Prostate gland (tissue), 2 donors: ENCODE results near the gene GLE1. TPM values are rescaled to one million over a fixed set of nuclear protein-coding genes. Genes with fewer than 3 reads are reported as not detected.
A peak's percentile ranks its signal among the peaks of the same experiment; 100 is the strongest.
"Not testable (repeated sequence)": the region's sequence is repeated elsewhere in the genome, so short reads cannot be mapped to it uniquely, and the experiment has no call there.

Experiments
- DNase-seq: peaks from one replicate; pipeline ENCODE4 v3.0.0-alpha.2; 2019; ENCODE audit warnings: low spot score
- H3K27ac ChIP-seq, 2 donors: fragments of 200-600 bp; sonication (generic); 2 replicates each; pipeline ENCODE4 v1.5.1; 2017 to 2019
- H3K27me3 ChIP-seq: fragments of 200-600 bp; sonication (generic); replicated peaks from 2 replicates; pipeline ENCODE4 v1.5.1; 2019; ENCODE audit not compliant: insufficient read depth
- H3K36me3 ChIP-seq, 2 donors: fragments of 200-600 bp; sonication (generic); 1 replicate in 1 of 2; 2 replicates in 1 of 2; pipeline versions ENCODE4 v1.5.1 to v1.8.1; 2017 to 2019
- H3K4me1 ChIP-seq: fragments of 200-600 bp; sonication (generic); replicated peaks from 2 replicates; pipeline ENCODE4 v1.5.1; 2019
- H3K4me3 ChIP-seq, 2 donors: fragments of 200-600 bp; sonication (generic); 2 replicates each; pipeline ENCODE4 v1.5.1; 2017 to 2019
- H3K9me3 ChIP-seq: fragments of 200-600 bp; sonication (generic); 2 replicates; pipeline ENCODE4 v1.5.1; 2017
- CTCF ChIP-seq, 4 experiments: fragments of 200-600 bp in 2 of 4; fragments of 450-650 bp in 2 of 4; sonication (generic) in 2 of 4; IDR thresholded peaks; 1 replicate in 3 of 4; 2 replicates in 1 of 4; pipeline ENCODE4 v1.5.1; 2016 to 2019; ENCODE audit warnings: antibody characterized with exemption in 4 of 4, mild to moderate bottlenecking in 2 of 4, moderate library complexity in 2 of 4
- POLR2A ChIP-seq: fragments of 450-650 bp; IDR thresholded peaks from one replicate; pipeline ENCODE4 v1.6.1; 2016; ENCODE audit warnings: antibody characterized with exemption, mild to moderate bottlenecking
- POLR2AphosphoS5 ChIP-seq: sonication (generic); formaldehyde crosslinking; IDR thresholded peaks from one replicate; pipeline ENCODE4 v1.6.1; 2017; ENCODE audit warnings: antibody characterized with exemption
- WGBS: methylation state at CpG from one replicate; pipeline ENCODE4 v1.1.5; 2018; 5-methylcytosine and 5-hydroxymethylcytosine counted together
- intact Hi-C: fragments of 100-400 bp; cut with DNase I; formaldehyde crosslinking; loops from one replicate; pipeline ENCODE4 v1.14.2; 2022
- total RNA-seq, 2 donors: library from RNA; depleted of rRNA; stranded (reverse); fragments of >200 nt; gene quantifications; one replicate each; pipeline ENCODE4 v1.1.0, GENCODE V29; 2016

Gene GLE1
- total RNA-seq, 2 donors from 2014 or later, result 31.5 to 34.2 TPM

GRCh38 chr9:128577206-128577605 lies 72.7 kb downstream of the GLE1 start:
- Histone ChIP-seq H3K36me3 (peaks cover 14 to 18% of the 10 kb centered on the region in 2 donors), H3K27ac (no peak overlapping the region), H3K4me1 (no peaks in the 10 kb centered on the region), H3K4me3 (no peak overlapping the region), H3K9me3 (no peaks in the 10 kb centered on the region), H3K27me3 (no peaks in the 10 kb centered on the region)
- TF ChIP-seq POLR2A (no peak), CTCF (IDR thresholded peaks at IDR 0.05) (no peak), POLR2AphosphoS5 (no peak)
- 81% methylated on average over 8 of the region's 8 CpGs for WGBS
- intact Hi-C loops, result no loop called here
- no peak for DNase-seq

- TF ChIP-seq CTCF (IDR thresholded peaks at IDR 0.05) (no peak), POLR2A (no peak), POLR2AphosphoS5 (peak; percentile 34)
- Histone ChIP-seq H3K4me3 (no peak overlapping the region), H3K36me3 (peaks cover 28 to 36% of the 10 kb centered on the region in 2 donors), H3K4me1 (no peaks in the 10 kb centered on the region), H3K27me3 (no peaks in the 10 kb centered on the region), H3K27ac (no peak overlapping the region), H3K9me3 (no peaks in the 10 kb centered on the region)
- no peak for DNase-seq
- WGBS, result 42% methylated on average over 1 of the region's 1 CpG
- intact Hi-C loops, result no loop called here
Measured at GRCh38 chr9:128579194-128579593, 74.7 kb downstream of the GLE1 start.

GRCh38 chr9:128580731-128581130 lies 76.2 kb downstream of the GLE1 start:
- H3K36me3 ChIP-seq, result peaks cover 32 to 51% of the 10 kb centered on the region in 2 donors
- 92% methylated on average over 10 of the region's 10 CpGs for WGBS

GRCh38 chr9:128585155-128585554 lies 80.6 kb downstream of the GLE1 start:
- H3K27me3 ChIP-seq, H3K4me1 ChIP-seq, H3K9me3 ChIP-seq, H3K27ac ChIP-seq, DNase-seq, H3K4me3 ChIP-seq, intact Hi-C loops: not testable (repeated sequence)
- WGBS, result 88% methylated on average over 8 of the region's 8 CpGs
- H3K36me3 ChIP-seq, result peaks cover 27 to 60% of the 10 kb centered on the region in 2 donors

More at GRCh38 chr9:128580731-128581130, 76.2 kb downstream of the GLE1 start:
- intact Hi-C loops, result no loop called here
- H3K4me1 ChIP-seq, result no peaks in the 10 kb centered on the region
- no peak overlapping the region for H3K4me3 ChIP-seq
- H3K27me3 ChIP-seq, result no peaks in the 10 kb centered on the region
- DNase-seq, result no peak
- no peaks in the 10 kb centered on the region for H3K9me3 ChIP-seq
- no peak for TF ChIP-seq CTCF (IDR thresholded peaks at IDR 0.05)
- no peak overlapping the region for H3K27ac ChIP-seq

GRCh38 chr9:128586934-128587333 lies 82.4 kb downstream of the GLE1 start:
- H3K4me1 ChIP-seq, H3K27me3 ChIP-seq, H3K9me3 ChIP-seq, H3K4me3 ChIP-seq, H3K27ac ChIP-seq, intact Hi-C loops, DNase-seq: not testable (repeated sequence)
- WGBS, result 84% methylated on average over 11 of the region's 11 CpGs
- peaks cover 28 to 53% of the 10 kb centered on the region in 2 donors for H3K36me3 ChIP-seq

- intact Hi-C loops, result no loop called here
- Histone ChIP-seq H3K4me3 (no peak overlapping the region), H3K27me3 (no peaks in the 10 kb centered on the region), H3K27ac (no peak overlapping the region), H3K36me3 (peaks cover 24 to 56% of the 10 kb centered on the region in 2 donors), H3K4me1 (no peaks in the 10 kb centered on the region), H3K9me3 (no peaks in the 10 kb centered on the region)
- TF ChIP-seq CTCF (IDR thresholded peaks at IDR 0.05), result no peak
- TF ChIP-seq POLR2AphosphoS5, result no peak
- no peak for TF ChIP-seq POLR2A
- DNase-seq, result no peak
- 27% methylated on average over 6 of the region's 6 CpGs for WGBS
Measured at GRCh38 chr9:128587453-128587852, 82.9 kb downstream of the GLE1 start.
